GM23248 (cell line): ENCODE measurements around the gene SCYL3. TPM values are rescaled to one million over a fixed set of nuclear protein-coding genes. Genes with fewer than 3 reads are reported as not detected.
A peak's percentile ranks its signal among the peaks of the same experiment; 100 is the strongest.
"Not testable (repeated sequence)": the region's sequence is repeated elsewhere in the genome, so short reads cannot be mapped to it uniquely, and the experiment has no call there.

ENCODE experiments used
- DNase-seq: peaks from one replicate; pipeline ENCODE4 v3.0.0-alpha.2; 2015
- H2AFZ ChIP-seq: fragments of 200-600 bp; sonication (generic); 2 replicates; pipeline ENCODE4 v1.6.1; 2016; ENCODE audit warnings: antibody characterized with exemption
- H3F3A ChIP-seq: fragments of 200-600 bp; sonication (generic); 2 replicates; pipeline ENCODE4 v1.6.1; 2016; ENCODE audit warnings: mild to moderate bottlenecking, antibody characterized with exemption, mixed run types; ENCODE audit not compliant: insufficient read depth
- H3K27ac ChIP-seq: fragments of 200-600 bp; sonication (generic); 2 replicates; pipeline ENCODE4 v1.5.1; 2016; ENCODE audit warnings: mild to moderate bottlenecking
- H3K27me3 ChIP-seq: fragments of 200-600 bp; sonication (generic); replicated peaks from 2 replicates; pipeline ENCODE4 v1.6.1; 2016; ENCODE audit warnings: mild to moderate bottlenecking; ENCODE audit not compliant: insufficient read depth
- H3K36me3 ChIP-seq: fragments of 200-600 bp; sonication (generic); 2 replicates; pipeline ENCODE4 v1.6.1; 2016; ENCODE audit warnings: low read depth, mild to moderate bottlenecking
- H3K4me1 ChIP-seq: fragments of 200-600 bp; sonication (generic); 2 replicates; pipeline ENCODE4 v1.6.1; 2016; ENCODE audit warnings: mild to moderate bottlenecking; ENCODE audit not compliant: insufficient read depth
- H3K4me2 ChIP-seq: fragments of 200-600 bp; sonication (generic); one replicate; pipeline ENCODE4 v1.6.1; 2016; ENCODE audit warnings: mild to moderate bottlenecking; ENCODE audit not compliant: unreplicated experiment
- H3K4me3 ChIP-seq: fragments of 200-600 bp; sonication (generic); 2 replicates; pipeline ENCODE4 v1.5.1; 2016; ENCODE audit warnings: mild to moderate bottlenecking
- H3K79me2 ChIP-seq: fragments of 200-600 bp; sonication (generic); 2 replicates; pipeline ENCODE4 v1.6.1; 2016; ENCODE audit warnings: mild to moderate bottlenecking; ENCODE audit not compliant: insufficient read depth
- H3K9ac ChIP-seq: fragments of 200-600 bp; sonication (generic); 2 replicates; pipeline ENCODE4 v1.6.1; 2016; ENCODE audit warnings: mild to moderate bottlenecking
- H3K9me2 ChIP-seq: fragments of 200-600 bp; sonication (generic); 2 replicates; pipeline ENCODE4 v1.6.1; 2016; ENCODE audit warnings: mixed run types, mild to moderate bottlenecking, moderate library complexity; ENCODE audit not compliant: insufficient read depth
- H3K9me3 ChIP-seq: fragments of 200-600 bp; sonication (generic); one replicate; pipeline ENCODE4 v1.6.1; 2017; ENCODE audit warnings: low read depth
- H4K20me1 ChIP-seq: fragments of 200-600 bp; sonication (generic); 2 replicates; pipeline ENCODE4 v1.6.0; 2016; ENCODE audit not compliant: insufficient read depth
- EZH2 ChIP-seq: fragments of 200-600 bp; sonication (generic); IDR thresholded peaks from 2 replicates; pipeline ENCODE4 v1.6.1; 2018; ENCODE audit warnings: antibody characterized with exemption, mild to moderate bottlenecking; ENCODE audit not compliant: insufficient read depth, poor library complexity, severe bottlenecking
- EZH2phosphoT487 ChIP-seq: fragments of 200-600 bp; sonication (generic); IDR thresholded peaks from 2 replicates; pipeline ENCODE4 v1.6.1; 2018; ENCODE audit warnings: antibody characterized with exemption, moderate library complexity, mild to moderate bottlenecking, low read depth; ENCODE audit not compliant: insufficient read depth
- WGBS, 2 experiments: methylation state at CpG; one replicate each; pipeline ENCODE4 v1.1.6; 2015 to 2017; ENCODE audit warnings: low lambda C conversion rate in 2 of 2, low coverage in 1 of 2; ENCODE audit errors: missing lambda C conversion rate in 2 of 2; 5-methylcytosine and 5-hydroxymethylcytosine counted together
- in situ Hi-C: fragments of 300-500 bp; cut with MboI; formaldehyde crosslinking; loops from 2 replicates; pipeline ENCODE4 v1.15.0; 2020
- polyA plus RNA-seq: library from polyadenylated mRNA; unstranded; fragments of >200 nt; fragmentation: Nextera tagmentation; extraction: Ambion mirVana; gene quantifications from 2 replicates; pipeline ENCODE4 v1.2.1, GENCODE V29; 2016
- small RNA-seq: library from RNA; depleted of rRNA; stranded (forward); fragments of <200 nt; gene quantifications from one replicate; pipeline ENCODE3, GENCODE V24; 2014; ENCODE audit warnings: low read depth, low replicate concordance
- total RNA-seq: library from RNA; depleted of rRNA; stranded (reverse); fragments of >200 nt; shearing (Covaris generic); gene quantifications from 2 replicates; pipeline ENCODE4 v1.2.3, GENCODE V29; 2014; rRNA removed

The SCYL3 gene
- total and polyA plus RNA-seq, 2 experiments from 2014 or later = 5.8 to 7.6 TPM

DNA sequence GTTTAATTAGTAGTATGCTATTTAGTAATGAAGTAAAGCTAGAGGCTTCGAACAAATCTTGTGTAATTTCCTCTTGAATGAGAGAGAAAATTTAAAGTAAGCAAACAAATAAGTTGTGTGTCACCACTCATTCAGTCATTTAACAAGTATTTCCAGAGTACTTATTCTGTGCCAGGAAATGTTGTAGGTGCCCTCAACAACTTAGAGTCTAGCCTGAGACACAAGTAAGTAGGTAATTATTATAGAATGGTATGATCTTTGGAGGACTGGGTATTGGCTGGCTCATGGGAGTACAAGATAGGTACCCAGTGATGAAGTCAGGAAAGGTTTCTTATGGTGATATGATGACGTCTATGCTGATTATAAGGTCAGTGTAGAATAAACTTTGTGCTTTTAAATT, 81.6 kb downstream of the SCYL3 start:
- no peaks in the 10 kb centered on the region for H3K27me3 ChIP-seq
- H4K20me1 ChIP-seq = no peaks in the 10 kb centered on the region
- no peaks in the 10 kb centered on the region for H3F3A ChIP-seq
- no peak overlapping the region for H3K4me3 ChIP-seq
- 86 to 88% methylated on average over 2 of the region's 2 CpGs for whole genome bisulfite sequencing, 2 experiments
- H3K4me2 ChIP-seq = no peak overlapping the region
- H3K9me2 ChIP-seq = no peaks in the 10 kb centered on the region
- H3K9ac ChIP-seq = no peak overlapping the region
- in situ Hi-C loops = no loop called here
- H3K4me1 ChIP-seq = no peaks in the 10 kb centered on the region
- DNase-seq = peak; percentile 5
- H2AFZ ChIP-seq = no peak overlapping the region
- no peak for TF ChIP-seq EZH2phosphoT487
- TF ChIP-seq EZH2 = no peak
- H3K36me3 ChIP-seq = no peaks in the 10 kb centered on the region
- H3K79me2 ChIP-seq = no peaks in the 10 kb centered on the region
- no peak overlapping the region for H3K27ac ChIP-seq
- no peaks in the 10 kb centered on the region for H3K9me3 ChIP-seq

DNA sequence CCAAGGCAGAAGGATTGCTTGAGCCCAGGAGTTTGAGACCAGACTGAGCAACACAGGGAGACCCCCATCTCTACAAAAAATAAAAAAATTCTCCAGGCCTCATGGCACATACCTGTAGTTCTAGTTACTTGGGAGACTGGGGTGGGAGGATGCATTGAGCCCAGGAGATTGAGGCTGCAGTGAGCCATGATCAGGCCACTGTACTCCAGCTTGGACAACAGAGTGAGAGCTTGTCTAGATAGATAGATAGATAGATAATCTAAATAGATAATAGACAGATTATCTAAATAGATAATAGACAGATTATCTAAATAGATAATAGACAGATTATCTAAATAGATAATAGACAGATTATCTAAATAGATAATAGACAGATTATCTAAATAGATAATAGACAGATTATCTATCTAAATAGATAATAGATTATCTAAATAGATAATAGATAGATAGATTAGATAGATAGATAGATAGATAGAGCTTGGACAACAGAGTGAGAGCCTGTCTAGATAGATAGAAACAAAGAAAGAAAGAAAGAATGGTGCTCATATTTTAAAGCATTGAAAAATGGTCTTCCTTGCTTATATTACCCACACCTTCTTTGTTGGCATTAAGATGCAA, 82.2 kb downstream of the SCYL3 start:
- H4K20me1 ChIP-seq, H3K9ac ChIP-seq, H3K4me1 ChIP-seq, H2AFZ ChIP-seq, H3K79me2 ChIP-seq, H3F3A ChIP-seq, DNase-seq, H3K4me3 ChIP-seq, H3K27ac ChIP-seq, H3K9me2 ChIP-seq, H3K36me3 ChIP-seq, H3K4me2 ChIP-seq, H3K9me3 ChIP-seq, H3K27me3 ChIP-seq, in situ Hi-C loops: not testable (repeated sequence)

DNA sequence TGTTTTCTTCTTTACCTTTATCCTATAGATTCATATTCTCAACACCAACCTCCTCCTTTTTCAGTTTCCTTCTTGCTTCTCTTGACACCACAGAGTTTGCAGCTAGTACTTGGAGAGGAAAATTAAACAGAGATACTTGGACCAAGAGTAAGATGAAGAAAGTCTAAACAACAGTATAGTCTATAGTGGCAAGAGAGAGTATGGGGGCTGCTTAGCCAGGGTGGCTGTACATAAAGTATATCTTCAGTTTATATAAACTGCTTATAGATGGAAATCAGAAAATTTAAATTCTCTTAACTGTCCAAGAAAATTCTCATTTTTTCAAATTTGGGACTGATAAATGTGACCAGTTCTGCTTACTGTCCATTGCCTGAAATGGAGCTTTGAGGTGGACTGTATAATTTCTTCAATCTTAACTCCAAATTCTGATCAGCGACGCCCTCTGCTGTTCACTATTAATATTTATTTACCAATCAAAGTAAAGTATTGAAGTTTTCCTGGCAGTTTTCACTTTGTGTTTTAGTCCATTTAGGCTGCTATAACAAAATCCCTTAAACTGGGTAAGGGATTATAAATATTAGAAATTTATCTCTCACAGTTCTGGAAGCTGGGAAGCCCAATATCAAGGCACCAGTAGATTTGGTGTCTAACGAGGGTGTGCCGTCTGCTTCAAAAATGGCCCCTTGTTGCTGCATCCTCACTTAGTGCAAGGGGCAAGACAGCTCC, 84.2 kb downstream of the SCYL3 start:
- Histone ChIP-seq H3K27me3 (no peaks in the 10 kb centered on the region), H3K79me2 (no peaks in the 10 kb centered on the region), H3K9me3 (no peaks in the 10 kb centered on the region), H3K9me2 (no peaks in the 10 kb centered on the region), H3K27ac (no peak overlapping the region), H3K4me3 (no peak overlapping the region), H3K9ac (no peak overlapping the region), H3K4me2 (no peak overlapping the region), H4K20me1 (no peaks in the 10 kb centered on the region), H3F3A (no peaks in the 10 kb centered on the region), H3K36me3 (no peaks in the 10 kb centered on the region), H3K4me1 (no peaks in the 10 kb centered on the region), H2AFZ (0 out of 2 replicates have a peak overlapping the region, but pooled peaks have one; percentile 17)
- no peak for TF ChIP-seq EZH2
- in situ Hi-C loops = no loop called here
- peak; percentile 60 for DNase-seq
- WGBS, 2 experiments = 39 to 45% methylated on average over 4 of the region's 4 CpGs

DNA sequence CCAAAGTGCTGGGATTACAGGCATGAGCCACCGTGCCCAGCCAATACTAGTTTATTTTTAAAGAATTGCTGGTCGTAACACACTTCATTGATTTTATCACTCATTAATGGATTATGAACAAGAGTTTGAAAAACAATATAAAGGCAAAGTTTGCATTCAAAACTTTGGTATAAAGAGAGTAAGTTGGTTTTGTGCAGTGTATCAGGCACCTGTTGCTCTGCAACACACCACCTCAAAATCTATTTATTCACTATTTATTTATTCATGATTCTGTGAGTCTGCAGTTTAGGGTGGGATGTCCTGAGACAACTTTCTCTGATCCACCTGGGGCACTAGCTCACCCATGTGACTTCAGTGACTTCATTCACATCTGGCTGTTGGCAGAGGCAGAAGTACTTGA, 88.8 kb downstream of the SCYL3 start:
- H2AFZ ChIP-seq = no peak overlapping the region
- no peak for TF ChIP-seq EZH2phosphoT487
- TF ChIP-seq EZH2 = no peak
- no peaks in the 10 kb centered on the region for H3K9me2 ChIP-seq
- in situ Hi-C loops = no loop called here
- no peaks in the 10 kb centered on the region for H3F3A ChIP-seq
- H3K4me3 ChIP-seq = no peak overlapping the region
- no peaks in the 10 kb centered on the region for H3K9me3 ChIP-seq
- H3K36me3 ChIP-seq = 0 out of 2 replicates have a peak, but pooled peaks cover 10% of the 10 kb centered on the region
- H3K4me2 ChIP-seq = no peak overlapping the region
- no peaks in the 10 kb centered on the region; the same call in 1 of the 2 replicates for H3K79me2 ChIP-seq
- H3K27ac ChIP-seq = no peak overlapping the region
- no peaks in the 10 kb centered on the region for H3K4me1 ChIP-seq
- no peaks in the 10 kb centered on the region for H3K27me3 ChIP-seq
- WGBS, 2 experiments = 96 to 99% methylated on average over 2 of the region's 2 CpGs
- no peak for DNase-seq
- no peak overlapping the region for H3K9ac ChIP-seq
- no peaks in the 10 kb centered on the region for H4K20me1 ChIP-seq

DNA sequence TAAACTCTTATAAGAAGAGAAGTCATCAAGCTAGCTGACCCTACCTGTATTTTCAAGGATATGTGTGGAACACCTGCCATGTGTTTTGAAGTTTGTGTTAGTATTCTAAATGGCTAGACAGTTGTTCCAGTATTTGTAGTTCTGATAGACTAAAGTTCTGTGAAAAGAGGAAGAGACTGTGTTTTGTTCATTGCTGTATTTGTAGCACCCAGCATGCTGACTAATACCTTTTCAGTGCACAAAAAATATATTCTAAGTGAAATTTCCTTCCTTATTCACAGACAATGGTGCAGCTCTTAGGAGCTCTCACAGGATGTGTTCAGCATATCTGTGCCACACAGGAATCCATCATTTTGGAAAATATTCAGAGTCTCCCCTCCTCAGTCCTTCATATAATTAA, 90.8 kb downstream of the SCYL3 start:
- Histone ChIP-seq H3K9ac (no peak overlapping the region), H3F3A (no peaks in the 10 kb centered on the region), H3K9me3 (no peaks in the 10 kb centered on the region), H3K27me3 (no peaks in the 10 kb centered on the region), H3K27ac (no peak overlapping the region), H3K79me2 (peaks cover 7% of the 10 kb centered on the region), H3K4me2 (no peak overlapping the region), H3K36me3 (0 out of 2 replicates have a peak, but pooled peaks cover 10% of the 10 kb centered on the region), H3K9me2 (no peaks in the 10 kb centered on the region), H2AFZ (no peak overlapping the region), H3K4me1 (no peaks in the 10 kb centered on the region), H3K4me3 (no peak overlapping the region), H4K20me1 (no peaks in the 10 kb centered on the region)
- TF ChIP-seq EZH2phosphoT487 (no peak), EZH2 (no peak)
- in situ Hi-C loops = no loop called here
- DNase-seq = no peak

Small RNAs within 50 kb of the gene (small RNA-seq; reads per million reads assigned to genes)
- not detected for gene RN7SL333P

Other genes starting within 250 kb of the SCYL3 start
- gene SELL, start 182.3 kb downstream of the SCYL3 start, total RNA-seq = not detected in 2 replicates
- not detected in 2 replicates for gene SELL, start 182.3 kb downstream of the SCYL3 start, polyA plus RNA-seq
- not detected in 2 replicates for gene SELE, start 159.8 kb downstream of the SCYL3 start, total RNA-seq
- gene SELE, start 159.8 kb downstream of the SCYL3 start, polyA plus RNA-seq = not detected in 2 replicates
- gene METTL18, start 99.0 kb downstream of the SCYL3 start, total RNA-seq = 7.8 and 12.8 TPM in 2 replicates
- 6.9 and 8.2 TPM in 2 replicates for gene METTL18, start 99.0 kb downstream of the SCYL3 start, polyA plus RNA-seq
- 23.4 and 30.7 TPM in 2 replicates for gene KIFAP3, start 180.8 kb upstream of the SCYL3 start, total RNA-seq
- gene KIFAP3, start 180.8 kb upstream of the SCYL3 start, polyA plus RNA-seq = 23.1 and 27.2 TPM in 2 replicates